WTC11 (cell line): ENCODE results near the gene CARMIL1. TPM values are rescaled to one million over a fixed set of nuclear protein-coding genes. Genes with fewer than 3 reads are reported as not detected.

Experiments
- ATAC-seq: fragments of 200-7000 bp; cut with Tn5 transposase; 2 replicates; pipeline ENCODE4 v1.10.0; 2021; ENCODE audit warnings: mild to moderate bottlenecking, moderate library complexity
- CTCF ChIA-PET: fragments of 300-600 bp; sonication (Branson Sonifier 250); formaldehyde crosslinking; loops from one replicate; lab custom pipeline; 2021; ENCODE audit warnings: antibody characterized with exemption; lab: Charles Lee
- POLR2A ChIA-PET: fragments of 350-600 bp; sonication (Branson Sonifier 250); formaldehyde crosslinking; loops from one replicate; lab custom pipeline; 2021; ENCODE audit warnings: antibody characterized with exemption; lab: Charles Lee
- DNase-seq: peaks from one replicate; pipeline ENCODE4 v3.0.0; 2021; ENCODE audit warnings: low spot score
- H3K27ac Mint-ChIP-seq: 2 replicates; pipeline ENCODE4 v1.8.0; 2021; ENCODE audit warnings: mixed read lengths
- H3K27me3 Mint-ChIP-seq: 2 replicates; pipeline ENCODE4 v1.8.0; 2021; ENCODE audit warnings: low read depth, mild to moderate bottlenecking, moderate library complexity, mixed read lengths
- H3K36me3 Mint-ChIP-seq: 2 replicates; pipeline ENCODE4 v1.8.0; 2021; ENCODE audit warnings: mixed read lengths
- H3K4me1 Mint-ChIP-seq: 2 replicates; pipeline ENCODE4 v1.8.0; 2022; ENCODE audit warnings: mixed read lengths
- H3K4me3 Mint-ChIP-seq: 2 replicates; pipeline ENCODE4 v1.8.0; 2021; ENCODE audit warnings: mild to moderate bottlenecking, moderate library complexity, mixed read lengths
- H3K9me3 Mint-ChIP-seq: 2 replicates; pipeline ENCODE4 v1.8.0; 2021; ENCODE audit warnings: mixed read lengths
- ESRRA ChIP-seq: sonication (generic); formaldehyde crosslinking; IDR thresholded peaks from 2 replicates; pipeline ENCODE4 v1.8.1; 2022; ENCODE audit warnings: mild to moderate bottlenecking, missing genetic modification reagents, borderline replicate concordance
- GRHL2 ChIP-seq: fragments of 250-450 bp; sonication (Bioruptor Pico); IDR thresholded peaks from 2 replicates; pipeline ENCODE4 v1.8.0; 2022; ENCODE audit warnings: mild to moderate bottlenecking, moderate library complexity; ENCODE audit not compliant: insufficient replicate concordance, severe bottlenecking
- GTF2I ChIP-seq: fragments of 250-450 bp; sonication (Bioruptor Pico); conservative IDR thresholded peaks from 2 replicates; pipeline ENCODE4 v1.4.0; 2021; ENCODE audit warnings: mild to moderate bottlenecking
- NFYB ChIP-seq: sonication (generic); formaldehyde crosslinking; conservative IDR thresholded peaks from 2 replicates; pipeline ENCODE4 v1.8.0; 2022; ENCODE audit warnings: low read depth, missing genetic modification reagents
- NR2C2 ChIP-seq: sonication (generic); formaldehyde crosslinking; IDR thresholded peaks from 2 replicates; pipeline ENCODE4 v1.8.0; 2022; ENCODE audit warnings: mild to moderate bottlenecking, missing genetic modification reagents
- RELA ChIP-seq: sonication (generic); formaldehyde crosslinking; IDR thresholded peaks from 2 replicates; pipeline ENCODE4 v1.8.1; 2022; ENCODE audit warnings: missing genetic modification reagents, mild to moderate bottlenecking, borderline replicate concordance
- TP53 ChIP-seq: sonication (generic); formaldehyde crosslinking; IDR thresholded peaks from 2 replicates; pipeline ENCODE4 v1.8.1; 2023; ENCODE audit warnings: mild to moderate bottlenecking, missing genetic modification reagents
- ZNF232 ChIP-seq: sonication (generic); formaldehyde crosslinking; IDR thresholded peaks from 2 replicates; pipeline ENCODE4 v1.8.0; 2022; ENCODE audit warnings: mild to moderate bottlenecking, missing genetic modification reagents
- ZNF263 ChIP-seq: sonication (generic); formaldehyde crosslinking; IDR thresholded peaks from 2 replicates; pipeline ENCODE4 v1.8.1; 2022; ENCODE audit warnings: low read depth, mild to moderate bottlenecking, moderate library complexity, missing genetic modification reagents
- total RNA-seq: library from RNA; stranded (reverse); gene quantifications from 3 replicates; pipeline ENCODE4 v1.2.3, GENCODE V29; 2021
- TF ChIP-seq, protein P1 (sequence below): sonication (generic); formaldehyde crosslinking; IDR thresholded peaks from 2 replicates; pipeline ENCODE4 v1.8.1; 2022; ENCODE audit warnings: mild to moderate bottlenecking, missing genetic modification reagents, moderate library complexity, borderline replicate concordance
- TF ChIP-seq, protein P2 (sequence below): sonication (generic); formaldehyde crosslinking; IDR thresholded peaks from 2 replicates; pipeline ENCODE4 v1.8.1; 2023; ENCODE audit warnings: mild to moderate bottlenecking, moderate library complexity, missing genetic modification reagents
- TF ChIP-seq, protein P3 (sequence below): sonication (generic); formaldehyde crosslinking; IDR thresholded peaks from 2 replicates; pipeline ENCODE4 v1.8.0; 2022; ENCODE audit warnings: missing genetic modification reagents
- TF ChIP-seq, protein P4 (sequence below): fragments of 250-450 bp; sonication (Bioruptor Pico); IDR thresholded peaks from 2 replicates; pipeline ENCODE4 v2.1.2; 2022; ENCODE audit warnings: mild to moderate bottlenecking, moderate library complexity
- TF ChIP-seq, protein P5 (sequence below): sonication (generic); formaldehyde crosslinking; IDR thresholded peaks from 2 replicates; pipeline ENCODE4 v1.8.0; 2023; ENCODE audit warnings: mild to moderate bottlenecking, missing genetic modification reagents
- TF ChIP-seq, protein P6 (sequence below): fragments of 250-450 bp; sonication (Bioruptor Pico); IDR thresholded peaks from 2 replicates; pipeline ENCODE4 v1.9.0; 2021; ENCODE audit warnings: mild to moderate bottlenecking, borderline replicate concordance
- TF ChIP-seq, protein P7 (sequence below): sonication (generic); formaldehyde crosslinking; IDR thresholded peaks from 2 replicates; pipeline ENCODE4 v1.8.0; 2023; ENCODE audit warnings: missing genetic modification reagents
- TF ChIP-seq, protein P8 (sequence below): sonication (generic); formaldehyde crosslinking; IDR thresholded peaks from 2 replicates; pipeline ENCODE4 v1.8.1; 2023; ENCODE audit warnings: mild to moderate bottlenecking, missing genetic modification reagents, moderate library complexity

CARMIL1 gene
- total RNA-seq, 1 experiment from 2014 or later = 36.2 TPM

DNA sequence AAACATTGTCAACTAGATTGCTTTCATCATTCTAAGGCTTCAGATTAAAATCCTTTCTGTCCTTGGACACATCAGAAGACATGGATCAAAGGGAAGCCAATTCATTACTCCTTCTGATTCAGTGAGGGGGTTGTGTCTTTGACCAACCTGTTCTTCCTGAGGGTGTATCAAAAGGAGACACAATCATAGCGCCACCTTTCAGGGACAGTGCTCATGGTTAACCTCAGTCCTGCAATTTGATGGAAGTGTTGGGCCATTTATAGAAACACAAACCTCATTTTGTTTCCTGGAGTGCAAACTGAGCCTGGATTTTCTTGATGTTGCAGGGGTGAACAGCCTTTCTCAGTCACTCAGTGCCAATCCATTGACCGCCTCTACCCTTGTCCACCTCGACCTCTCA is 209.0 kb downstream of the CARMIL1 start:
- Mint-ChIP-seq H3K27ac (no peak overlapping the region), H3K4me1 (peaks cover 19% of the 10 kb centered on the region), H3K4me3 (no peak overlapping the region), H3K9me3 (no peaks in the 10 kb centered on the region)
- ATAC-seq (no peak), DNase-seq (no peak)
- CTCF ChIA-PET = interaction anchor here (1.2 to 2.4 kb wide), 2 partner anchors 209 to 223 kb away, joined by 3 to 7 read pairs; partner anchors contain the start of gene CARMIL1
- POLR2A ChIA-PET = no interaction called here
- no peak for TF ChIP-seq NR2C2 (CRISPR knock-in tag)
- TF ChIP-seq, all 79 proteins: peak for 0
- peaks cover 4% of the 10 kb centered on the region; the same call in 1 of the 2 replicates for H3K36me3 Mint-ChIP-seq
- H3K27me3 Mint-ChIP-seq = no peaks in the 10 kb centered on the region

DNA sequence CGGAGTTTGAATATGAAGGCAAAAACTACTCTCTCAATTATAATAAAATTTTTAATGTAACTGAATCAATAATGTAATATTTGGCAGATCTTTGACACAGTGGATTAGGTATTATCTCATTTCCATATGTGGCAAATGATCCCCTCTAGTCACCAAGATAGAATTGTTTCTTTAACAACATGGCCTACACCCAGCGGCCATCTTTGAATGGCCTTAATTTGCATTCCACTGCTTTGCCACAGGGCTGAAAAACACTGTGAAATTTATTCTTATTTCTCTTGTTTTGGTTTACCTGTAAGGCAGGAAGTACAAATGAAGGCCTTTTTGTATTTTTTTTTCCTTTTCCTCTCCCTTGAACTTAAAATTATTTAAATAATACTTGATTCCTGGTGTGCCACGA is 210.2 kb downstream of the CARMIL1 start:
- Mint-ChIP-seq H3K27ac (no peak overlapping the region), H3K4me1 (peaks cover 16% of the 10 kb centered on the region), H3K36me3 (no peaks in the 10 kb centered on the region), H3K4me3 (no peak overlapping the region), H3K27me3 (no peaks in the 10 kb centered on the region), H3K9me3 (no peaks in the 10 kb centered on the region)
- ATAC-seq = no peak
- ChIA-PET CTCF (interaction anchor here (0.6 to 2.6 kb wide), 17 partner anchors 10 to 266 kb away, joined by 3 to 40 read pairs (median 3); partner anchors contain the start of gene CARMIL1), POLR2A (interaction anchor here (0.6 kb wide), 1 partner anchor 210 kb away, joined by 3 read pairs; the partner anchor contains the start of gene CARMIL1)
- TF ChIP-seq ZNF232 (no peak), RELA (CRISPR knock-in tag) (no peak), ZNF263 (CRISPR knock-in tag) (no peak), GRHL2 (no peak), TP53 (CRISPR knock-in tag) (no peak), ESRRA (CRISPR knock-in tag) (no peak), NFYB (no peak), GTF2I (CRISPR knock-in tag) (no peak)
- TF ChIP-seq, protein P1, sequence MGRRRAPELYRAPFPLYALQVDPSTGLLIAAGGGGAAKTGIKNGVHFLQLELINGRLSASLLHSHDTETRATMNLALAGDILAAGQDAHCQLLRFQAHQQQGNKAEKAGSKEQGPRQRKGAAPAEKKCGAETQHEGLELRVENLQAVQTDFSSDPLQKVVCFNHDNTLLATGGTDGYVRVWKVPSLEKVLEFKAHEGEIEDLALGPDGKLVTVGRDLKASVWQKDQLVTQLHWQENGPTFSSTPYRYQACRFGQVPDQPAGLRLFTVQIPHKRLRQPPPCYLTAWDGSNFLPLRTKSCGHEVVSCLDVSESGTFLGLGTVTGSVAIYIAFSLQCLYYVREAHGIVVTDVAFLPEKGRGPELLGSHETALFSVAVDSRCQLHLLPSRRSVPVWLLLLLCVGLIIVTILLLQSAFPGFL (CRISPR knock-in tag) = no peak
- TF ChIP-seq, protein P2, sequence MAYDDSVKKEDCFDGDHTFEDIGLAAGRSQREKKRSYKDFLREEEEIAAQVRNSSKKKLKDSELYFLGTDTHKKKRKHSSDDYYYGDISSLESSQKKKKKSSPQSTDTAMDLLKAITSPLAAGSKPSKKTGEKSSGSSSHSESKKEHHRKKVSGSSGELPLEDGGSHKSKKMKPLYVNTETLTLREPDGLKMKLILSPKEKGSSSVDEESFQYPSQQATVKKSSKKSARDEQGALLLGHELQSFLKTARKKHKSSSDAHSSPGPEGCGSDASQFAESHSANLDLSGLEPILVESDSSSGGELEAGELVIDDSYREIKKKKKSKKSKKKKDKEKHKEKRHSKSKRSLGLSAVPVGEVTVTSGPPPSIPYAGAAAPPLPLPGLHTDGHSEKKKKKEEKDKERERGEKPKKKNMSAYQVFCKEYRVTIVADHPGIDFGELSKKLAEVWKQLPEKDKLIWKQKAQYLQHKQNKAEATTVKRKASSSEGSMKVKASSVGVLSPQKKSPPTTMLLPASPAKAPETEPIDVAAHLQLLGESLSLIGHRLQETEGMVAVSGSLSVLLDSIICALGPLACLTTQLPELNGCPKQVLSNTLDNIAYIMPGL (CRISPR knock-in tag) = no peak
- TF ChIP-seq, protein P3, sequence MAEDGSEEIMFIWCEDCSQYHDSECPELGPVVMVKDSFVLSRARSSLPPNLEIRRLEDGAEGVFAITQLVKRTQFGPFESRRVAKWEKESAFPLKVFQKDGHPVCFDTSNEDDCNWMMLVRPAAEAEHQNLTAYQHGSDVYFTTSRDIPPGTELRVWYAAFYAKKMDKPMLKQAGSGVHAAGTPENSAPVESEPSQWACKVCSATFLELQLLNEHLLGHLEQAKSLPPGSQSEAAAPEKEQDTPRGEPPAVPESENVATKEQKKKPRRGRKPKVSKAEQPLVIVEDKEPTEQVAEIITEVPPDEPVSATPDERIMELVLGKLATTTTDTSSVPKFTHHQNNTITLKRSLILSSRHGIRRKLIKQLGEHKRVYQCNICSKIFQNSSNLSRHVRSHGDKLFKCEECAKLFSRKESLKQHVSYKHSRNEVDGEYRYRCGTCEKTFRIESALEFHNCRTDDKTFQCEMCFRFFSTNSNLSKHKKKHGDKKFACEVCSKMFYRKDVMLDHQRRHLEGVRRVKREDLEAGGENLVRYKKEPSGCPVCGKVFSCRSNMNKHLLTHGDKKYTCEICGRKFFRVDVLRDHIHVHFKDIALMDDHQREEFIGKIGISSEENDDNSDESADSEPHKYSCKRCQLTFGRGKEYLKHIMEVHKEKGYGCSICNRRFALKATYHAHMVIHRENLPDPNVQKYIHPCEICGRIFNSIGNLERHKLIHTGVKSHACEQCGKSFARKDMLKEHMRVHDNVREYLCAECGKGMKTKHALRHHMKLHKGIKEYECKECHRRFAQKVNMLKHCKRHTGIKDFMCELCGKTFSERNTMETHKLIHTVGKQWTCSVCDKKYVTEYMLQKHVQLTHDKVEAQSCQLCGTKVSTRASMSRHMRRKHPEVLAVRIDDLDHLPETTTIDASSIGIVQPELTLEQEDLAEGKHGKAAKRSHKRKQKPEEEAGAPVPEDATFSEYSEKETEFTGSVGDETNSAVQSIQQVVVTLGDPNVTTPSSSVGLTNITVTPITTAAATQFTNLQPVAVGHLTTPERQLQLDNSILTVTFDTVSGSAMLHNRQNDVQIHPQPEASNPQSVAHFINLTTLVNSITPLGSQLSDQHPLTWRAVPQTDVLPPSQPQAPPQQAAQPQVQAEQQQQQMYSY (CRISPR knock-in tag) = no peak
- TF ChIP-seq, protein P4, sequence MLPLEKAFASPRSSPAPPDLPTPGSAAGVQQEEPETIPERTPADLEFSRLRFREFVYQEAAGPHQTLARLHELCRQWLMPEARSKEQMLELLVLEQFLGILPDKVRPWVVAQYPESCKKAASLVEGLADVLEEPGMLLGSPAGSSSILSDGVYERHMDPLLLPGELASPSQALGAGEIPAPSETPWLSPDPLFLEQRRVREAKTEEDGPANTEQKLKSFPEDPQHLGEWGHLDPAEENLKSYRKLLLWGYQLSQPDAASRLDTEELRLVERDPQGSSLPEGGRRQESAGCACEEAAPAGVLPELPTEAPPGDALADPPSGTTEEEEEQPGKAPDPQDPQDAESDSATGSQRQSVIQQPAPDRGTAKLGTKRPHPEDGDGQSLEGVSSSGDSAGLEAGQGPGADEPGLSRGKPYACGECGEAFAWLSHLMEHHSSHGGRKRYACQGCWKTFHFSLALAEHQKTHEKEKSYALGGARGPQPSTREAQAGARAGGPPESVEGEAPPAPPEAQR (CRISPR knock-in tag) = no peak
- TF ChIP-seq, protein P5, sequence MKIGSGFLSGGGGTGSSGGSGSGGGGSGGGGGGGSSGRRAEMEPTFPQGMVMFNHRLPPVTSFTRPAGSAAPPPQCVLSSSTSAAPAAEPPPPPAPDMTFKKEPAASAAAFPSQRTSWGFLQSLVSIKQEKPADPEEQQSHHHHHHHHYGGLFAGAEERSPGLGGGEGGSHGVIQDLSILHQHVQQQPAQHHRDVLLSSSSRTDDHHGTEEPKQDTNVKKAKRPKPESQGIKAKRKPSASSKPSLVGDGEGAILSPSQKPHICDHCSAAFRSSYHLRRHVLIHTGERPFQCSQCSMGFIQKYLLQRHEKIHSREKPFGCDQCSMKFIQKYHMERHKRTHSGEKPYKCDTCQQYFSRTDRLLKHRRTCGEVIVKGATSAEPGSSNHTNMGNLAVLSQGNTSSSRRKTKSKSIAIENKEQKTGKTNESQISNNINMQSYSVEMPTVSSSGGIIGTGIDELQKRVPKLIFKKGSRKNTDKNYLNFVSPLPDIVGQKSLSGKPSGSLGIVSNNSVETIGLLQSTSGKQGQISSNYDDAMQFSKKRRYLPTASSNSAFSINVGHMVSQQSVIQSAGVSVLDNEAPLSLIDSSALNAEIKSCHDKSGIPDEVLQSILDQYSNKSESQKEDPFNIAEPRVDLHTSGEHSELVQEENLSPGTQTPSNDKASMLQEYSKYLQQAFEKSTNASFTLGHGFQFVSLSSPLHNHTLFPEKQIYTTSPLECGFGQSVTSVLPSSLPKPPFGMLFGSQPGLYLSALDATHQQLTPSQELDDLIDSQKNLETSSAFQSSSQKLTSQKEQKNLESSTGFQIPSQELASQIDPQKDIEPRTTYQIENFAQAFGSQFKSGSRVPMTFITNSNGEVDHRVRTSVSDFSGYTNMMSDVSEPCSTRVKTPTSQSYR (CRISPR knock-in tag) = no peak
- TF ChIP-seq, protein P6, sequence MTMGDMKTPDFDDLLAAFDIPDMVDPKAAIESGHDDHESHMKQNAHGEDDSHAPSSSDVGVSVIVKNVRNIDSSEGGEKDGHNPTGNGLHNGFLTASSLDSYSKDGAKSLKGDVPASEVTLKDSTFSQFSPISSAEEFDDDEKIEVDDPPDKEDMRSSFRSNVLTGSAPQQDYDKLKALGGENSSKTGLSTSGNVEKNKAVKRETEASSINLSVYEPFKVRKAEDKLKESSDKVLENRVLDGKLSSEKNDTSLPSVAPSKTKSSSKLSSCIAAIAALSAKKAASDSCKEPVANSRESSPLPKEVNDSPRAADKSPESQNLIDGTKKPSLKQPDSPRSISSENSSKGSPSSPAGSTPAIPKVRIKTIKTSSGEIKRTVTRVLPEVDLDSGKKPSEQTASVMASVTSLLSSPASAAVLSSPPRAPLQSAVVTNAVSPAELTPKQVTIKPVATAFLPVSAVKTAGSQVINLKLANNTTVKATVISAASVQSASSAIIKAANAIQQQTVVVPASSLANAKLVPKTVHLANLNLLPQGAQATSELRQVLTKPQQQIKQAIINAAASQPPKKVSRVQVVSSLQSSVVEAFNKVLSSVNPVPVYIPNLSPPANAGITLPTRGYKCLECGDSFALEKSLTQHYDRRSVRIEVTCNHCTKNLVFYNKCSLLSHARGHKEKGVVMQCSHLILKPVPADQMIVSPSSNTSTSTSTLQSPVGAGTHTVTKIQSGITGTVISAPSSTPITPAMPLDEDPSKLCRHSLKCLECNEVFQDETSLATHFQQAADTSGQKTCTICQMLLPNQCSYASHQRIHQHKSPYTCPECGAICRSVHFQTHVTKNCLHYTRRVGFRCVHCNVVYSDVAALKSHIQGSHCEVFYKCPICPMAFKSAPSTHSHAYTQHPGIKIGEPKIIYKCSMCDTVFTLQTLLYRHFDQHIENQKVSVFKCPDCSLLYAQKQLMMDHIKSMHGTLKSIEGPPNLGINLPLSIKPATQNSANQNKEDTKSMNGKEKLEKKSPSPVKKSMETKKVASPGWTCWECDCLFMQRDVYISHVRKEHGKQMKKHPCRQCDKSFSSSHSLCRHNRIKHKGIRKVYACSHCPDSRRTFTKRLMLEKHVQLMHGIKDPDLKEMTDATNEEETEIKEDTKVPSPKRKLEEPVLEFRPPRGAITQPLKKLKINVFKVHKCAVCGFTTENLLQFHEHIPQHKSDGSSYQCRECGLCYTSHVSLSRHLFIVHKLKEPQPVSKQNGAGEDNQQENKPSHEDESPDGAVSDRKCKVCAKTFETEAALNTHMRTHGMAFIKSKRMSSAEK (CRISPR knock-in tag) = no peak
- TF ChIP-seq, protein P7, sequence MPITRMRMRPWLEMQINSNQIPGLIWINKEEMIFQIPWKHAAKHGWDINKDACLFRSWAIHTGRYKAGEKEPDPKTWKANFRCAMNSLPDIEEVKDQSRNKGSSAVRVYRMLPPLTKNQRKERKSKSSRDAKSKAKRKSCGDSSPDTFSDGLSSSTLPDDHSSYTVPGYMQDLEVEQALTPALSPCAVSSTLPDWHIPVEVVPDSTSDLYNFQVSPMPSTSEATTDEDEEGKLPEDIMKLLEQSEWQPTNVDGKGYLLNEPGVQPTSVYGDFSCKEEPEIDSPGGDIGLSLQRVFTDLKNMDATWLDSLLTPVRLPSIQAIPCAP (CRISPR knock-in tag) = no peak
- TF ChIP-seq, protein P8, sequence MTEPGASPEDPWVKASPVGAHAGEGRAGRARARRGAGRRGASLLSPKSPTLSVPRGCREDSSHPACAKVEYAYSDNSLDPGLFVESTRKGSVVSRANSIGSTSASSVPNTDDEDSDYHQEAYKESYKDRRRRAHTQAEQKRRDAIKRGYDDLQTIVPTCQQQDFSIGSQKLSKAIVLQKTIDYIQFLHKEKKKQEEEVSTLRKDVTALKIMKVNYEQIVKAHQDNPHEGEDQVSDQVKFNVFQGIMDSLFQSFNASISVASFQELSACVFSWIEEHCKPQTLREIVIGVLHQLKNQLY (CRISPR knock-in tag) = no peak
- no peak for DNase-seq
